Limb (tissue), 2 donors: Measurements from ENCODE around the gene PTGER1.

ENCODE experiments used
- DNase-seq, 2 donors: peaks; one replicate each; pipeline ENCODE4 v3.0.0-alpha.2; 2016; ENCODE audit errors: extremely low spot score in 2 of 2

Gene PTGER1

DNA sequence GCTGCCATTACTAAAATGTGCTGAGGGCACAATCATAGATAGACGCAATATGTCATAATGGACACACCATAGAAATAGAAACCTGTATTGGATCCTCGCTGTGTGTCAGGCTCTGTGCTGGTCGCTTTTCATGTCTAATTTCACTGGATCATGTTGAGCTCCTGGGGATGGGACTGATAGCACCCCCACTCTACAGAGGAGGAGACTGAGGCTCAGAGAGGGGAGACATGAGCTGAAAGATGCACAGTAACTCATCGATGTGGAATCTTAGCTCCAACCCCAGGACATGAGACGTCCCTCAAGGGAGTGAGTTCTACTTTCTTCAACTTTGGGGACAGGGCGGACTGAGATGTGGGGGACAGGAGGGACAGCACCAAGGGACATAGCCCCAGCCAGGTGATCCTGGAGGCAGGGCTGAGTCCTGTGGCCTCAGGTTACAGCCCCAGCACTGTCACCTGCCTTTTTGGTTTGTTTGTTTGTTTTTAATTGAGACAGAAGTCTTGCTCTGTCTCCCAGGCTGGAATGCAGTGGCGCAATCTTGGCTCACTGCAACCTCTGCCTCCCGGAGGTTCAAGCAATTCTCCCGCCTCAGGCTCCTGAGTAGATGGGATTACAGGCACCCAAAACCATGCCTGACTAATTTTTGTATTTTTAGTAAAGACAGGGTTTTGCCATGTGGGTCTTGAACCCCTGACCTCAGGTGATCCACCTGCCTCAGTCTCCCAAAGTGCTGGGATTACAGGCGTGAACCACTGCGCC, 27.4 kb upstream of the PTGER1 start:
- DNase-seq = no peak

DNA sequence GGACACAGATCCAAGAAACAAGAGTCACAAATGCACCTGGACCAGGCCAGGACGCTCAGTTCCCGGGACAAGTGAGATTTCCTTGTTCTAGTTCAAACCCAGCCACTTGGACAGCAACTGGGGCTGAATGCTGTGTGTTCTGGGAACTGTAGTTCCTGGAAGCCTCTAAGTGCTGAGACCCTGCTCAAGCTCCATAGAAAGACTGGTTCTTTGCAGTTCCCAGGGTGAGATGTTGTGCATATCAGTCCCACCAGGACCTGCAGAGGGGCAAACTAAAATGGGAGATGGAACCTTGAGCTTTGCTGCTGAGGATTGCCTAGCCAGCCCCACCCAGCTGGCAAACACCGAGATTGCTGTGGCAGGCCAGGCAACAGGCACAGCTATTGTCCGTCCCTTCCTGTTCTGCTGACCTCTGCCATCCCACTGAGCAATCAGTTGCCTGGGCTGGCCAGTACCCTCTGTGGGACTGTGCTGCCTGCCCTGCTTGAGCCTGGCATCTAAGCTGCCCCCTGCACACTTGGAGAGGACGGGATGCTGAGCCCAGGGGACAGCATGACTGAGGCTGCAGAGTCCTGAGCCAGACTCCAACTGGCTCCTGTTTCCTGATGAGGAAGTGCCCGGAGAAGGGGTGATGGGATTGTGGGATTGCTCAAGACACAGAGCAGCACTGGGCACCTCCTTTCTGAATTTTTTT, 22.2 kb upstream of the PTGER1 start:
- DNase-seq = no peak

GRCh38 chr19:14496834-14497227, 21.7 kb upstream of the PTGER1 start:
- DNase-seq = no peak

DNA sequence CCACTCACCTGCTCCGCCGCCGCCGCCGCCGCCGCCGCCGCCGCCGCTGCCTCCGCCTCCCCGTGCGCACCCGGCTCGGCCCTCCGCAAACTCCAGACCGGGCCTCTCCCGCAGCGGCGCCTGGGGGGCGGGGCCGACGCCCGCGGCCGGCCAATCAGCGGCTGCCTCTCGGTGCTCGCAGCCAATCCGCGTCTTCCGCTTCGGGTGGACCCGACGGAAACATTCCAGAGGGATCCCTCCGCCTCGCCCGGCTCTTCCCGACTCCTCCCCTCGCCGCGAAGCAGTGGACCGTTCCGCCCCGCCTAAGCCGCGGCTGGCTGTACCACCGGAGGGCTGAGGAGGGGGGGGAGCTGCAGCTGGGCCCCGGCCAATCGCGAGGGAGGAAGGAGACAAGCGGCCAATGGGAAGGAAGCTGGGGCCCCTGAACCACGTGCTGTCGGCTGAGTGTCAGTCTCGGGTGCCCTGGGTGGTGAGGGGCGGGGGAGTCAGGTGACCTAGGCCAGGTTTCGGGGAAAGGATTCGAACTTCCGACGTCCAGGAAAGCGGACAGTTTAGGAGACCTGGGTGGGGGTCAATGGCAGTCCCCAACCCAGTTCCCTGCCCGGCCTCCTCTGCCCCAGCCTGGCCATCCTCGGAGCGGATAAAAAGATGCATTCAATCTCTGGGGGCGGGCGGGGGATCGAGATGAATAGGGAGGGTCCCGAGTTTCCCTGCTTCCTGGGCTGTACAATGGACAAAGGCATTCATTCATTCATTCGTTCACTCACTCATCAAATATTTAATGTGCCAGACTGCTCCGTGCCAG, 21.1 kb upstream of the PTGER1 start, which contains the start of gene GIPC1:
Gene GIPC1, minus strand, starts transcription at position 99 of the 805 bp plus-strand sequence. CDS start 13,151 bp downstream, outside the sequence.
- DNase-seq = peak; percentile 98 to 99

GRCh38 chr19:14495672-14496028, 20.5 kb upstream of the PTGER1 start:
- no peak for DNase-seq

DNA sequence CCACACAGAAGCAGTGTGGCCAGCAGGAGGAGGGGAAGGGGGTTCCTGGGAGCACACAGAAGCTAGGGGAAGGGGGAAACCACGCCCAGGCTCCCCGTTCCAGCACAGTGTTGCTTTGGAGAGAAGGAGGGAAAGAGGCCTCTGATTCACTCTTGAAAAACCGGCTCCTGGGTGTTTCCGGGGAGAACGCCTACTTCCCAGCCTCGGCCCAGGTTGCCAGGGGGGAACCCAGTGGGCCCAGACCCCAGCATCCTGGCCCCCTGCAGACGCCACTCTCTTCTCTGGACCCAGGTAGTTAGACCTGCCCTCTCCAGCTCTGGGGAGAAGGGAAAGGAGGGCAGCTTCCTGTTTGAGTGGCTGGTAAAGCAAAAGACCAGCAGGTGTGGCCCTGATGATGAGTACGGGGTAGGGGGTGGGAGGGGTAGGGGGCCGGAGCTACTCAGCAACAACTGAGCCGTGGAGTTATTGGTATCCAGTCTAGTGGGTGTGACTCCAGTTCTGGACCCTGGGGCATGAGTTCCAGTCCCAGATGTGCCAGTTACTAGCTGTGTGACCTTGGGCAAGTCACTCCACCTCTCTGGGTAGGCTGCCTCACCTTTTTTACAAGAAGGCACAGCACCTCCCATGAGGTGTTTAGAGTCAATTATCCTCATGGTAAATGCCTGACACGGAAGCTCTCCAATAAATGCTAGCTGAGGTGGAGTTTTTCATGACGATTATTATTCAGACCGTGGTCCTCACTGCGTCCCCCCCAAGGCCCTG, 19.9 kb upstream of the PTGER1 start:
- no peak for DNase-seq

DNA sequence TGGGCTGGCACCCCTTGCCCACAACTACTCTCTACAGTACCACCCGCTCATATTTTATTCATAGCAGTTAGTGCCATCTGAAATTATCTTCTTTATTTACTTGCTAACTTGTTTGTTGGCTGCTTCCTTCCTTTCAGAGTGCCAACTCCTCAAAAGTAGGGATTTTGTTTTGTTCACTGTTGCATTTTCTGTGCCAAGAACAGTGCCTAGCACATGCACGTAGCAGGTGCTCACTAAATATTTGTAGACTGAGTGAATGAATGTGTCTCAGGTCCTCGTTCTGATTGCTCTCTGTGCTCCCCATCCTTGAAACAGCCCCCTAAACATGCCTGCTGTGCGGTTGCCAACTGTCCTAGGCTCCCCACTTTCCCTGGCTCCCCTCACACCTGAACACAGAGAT, 19.3 kb upstream of the PTGER1 start:
- no peak for DNase-seq

DNA sequence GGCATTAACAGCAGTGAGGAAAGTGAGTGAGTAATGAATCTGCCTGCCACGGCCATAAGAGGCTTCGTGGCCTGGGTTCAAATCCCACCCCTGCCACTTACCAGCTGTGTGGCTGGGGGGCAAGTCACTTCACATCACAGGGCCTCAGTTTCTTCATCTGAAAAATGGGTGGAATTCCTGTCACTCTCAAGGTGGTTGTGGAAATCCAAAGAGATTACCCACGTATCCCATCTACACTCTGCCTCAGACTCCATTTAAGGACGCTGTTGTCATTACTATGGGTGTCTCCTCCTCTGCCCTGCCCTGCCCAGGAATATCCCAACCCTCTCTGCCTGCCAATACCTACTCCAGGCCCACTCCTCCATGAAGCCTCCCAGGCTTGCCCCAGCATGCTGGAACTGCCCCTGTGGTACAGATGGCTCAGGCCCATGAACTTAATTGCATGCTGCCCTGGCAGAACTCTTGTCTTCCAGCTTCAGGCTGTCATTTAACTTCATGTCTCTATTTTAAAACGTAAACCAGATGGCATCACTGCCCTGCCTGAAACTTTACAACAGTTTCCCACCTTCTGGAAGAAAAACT, 17.7 kb upstream of the PTGER1 start:
- no peak for DNase-seq

DNA sequence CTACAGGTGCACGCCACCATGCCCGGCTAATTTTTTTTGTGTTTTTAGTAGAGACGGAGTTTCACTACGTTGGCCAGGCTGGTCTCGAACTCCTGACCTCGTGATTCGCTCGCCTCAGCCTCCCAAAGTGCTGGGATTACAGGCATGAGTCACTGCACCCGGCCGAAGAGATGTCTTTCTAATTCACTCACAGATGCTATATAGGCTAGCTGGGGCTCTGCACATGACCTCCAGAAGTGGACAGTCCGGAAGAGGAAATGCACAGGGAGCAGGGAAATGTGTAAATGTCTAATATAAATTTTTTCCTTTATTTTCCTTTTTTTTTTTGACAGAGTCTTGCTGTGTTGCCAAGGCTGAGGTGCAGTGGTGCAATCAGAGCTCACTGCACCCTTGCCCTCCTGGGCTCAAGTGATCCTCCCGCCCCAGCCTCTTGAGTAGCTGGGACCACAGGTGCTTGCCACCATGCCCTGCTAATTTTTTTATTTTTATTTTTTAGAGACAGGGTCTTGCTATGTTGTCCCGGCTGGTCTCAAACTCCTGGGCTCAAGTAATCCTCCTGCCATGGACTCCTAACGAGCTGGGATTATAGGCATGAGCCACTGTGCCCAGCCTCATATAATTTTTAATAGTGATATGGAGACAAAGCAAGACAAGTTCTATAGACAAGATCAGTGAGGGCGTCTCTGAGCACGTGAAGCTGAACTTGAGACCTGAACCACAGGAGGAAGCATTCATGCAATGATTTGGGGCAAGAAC, 12.4 kb upstream of the PTGER1 start:
- DNase-seq = no peak

DNA sequence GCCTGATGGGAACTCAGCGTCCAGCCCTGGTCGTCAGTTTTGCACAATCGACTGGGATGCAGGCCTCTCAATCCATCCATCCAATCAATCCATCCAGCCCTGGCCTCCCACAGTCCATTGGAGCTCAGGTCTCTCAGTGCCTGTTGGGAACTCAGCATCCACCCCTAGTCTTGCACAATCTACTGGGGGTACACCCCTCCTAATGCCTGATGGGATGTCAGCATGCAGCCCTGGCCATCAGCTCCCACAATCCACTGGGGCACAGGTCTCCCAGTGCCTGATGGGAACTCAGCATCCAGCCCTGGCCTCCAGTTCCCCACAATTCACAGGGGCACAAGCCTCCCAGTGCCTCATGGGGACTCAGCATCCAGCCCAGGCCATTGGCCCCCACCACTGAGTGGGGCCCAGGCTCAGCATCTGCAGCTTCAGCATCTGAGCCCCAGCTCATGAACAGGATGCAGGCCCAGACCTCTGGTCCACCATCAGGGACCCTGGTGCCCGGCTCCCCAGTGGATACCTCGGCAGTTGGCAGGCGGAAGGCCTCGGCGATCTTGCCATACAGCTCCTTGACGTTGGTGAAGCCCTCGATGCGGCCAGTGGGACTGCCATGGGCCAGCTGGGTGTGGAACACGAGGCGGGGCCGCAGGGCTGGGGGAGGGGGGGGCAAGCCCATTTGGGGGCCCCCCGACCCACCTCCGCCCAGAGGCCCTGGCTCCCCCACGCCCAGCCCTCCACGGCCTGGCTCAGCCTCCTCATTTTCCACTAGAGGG, 7.2 kb upstream of the PTGER1 start:
- no peak for DNase-seq

- DNase-seq = no peak
Measured at GRCh38 chr19:14480700-14481079, 5.5 kb upstream of the PTGER1 start.

DNA sequence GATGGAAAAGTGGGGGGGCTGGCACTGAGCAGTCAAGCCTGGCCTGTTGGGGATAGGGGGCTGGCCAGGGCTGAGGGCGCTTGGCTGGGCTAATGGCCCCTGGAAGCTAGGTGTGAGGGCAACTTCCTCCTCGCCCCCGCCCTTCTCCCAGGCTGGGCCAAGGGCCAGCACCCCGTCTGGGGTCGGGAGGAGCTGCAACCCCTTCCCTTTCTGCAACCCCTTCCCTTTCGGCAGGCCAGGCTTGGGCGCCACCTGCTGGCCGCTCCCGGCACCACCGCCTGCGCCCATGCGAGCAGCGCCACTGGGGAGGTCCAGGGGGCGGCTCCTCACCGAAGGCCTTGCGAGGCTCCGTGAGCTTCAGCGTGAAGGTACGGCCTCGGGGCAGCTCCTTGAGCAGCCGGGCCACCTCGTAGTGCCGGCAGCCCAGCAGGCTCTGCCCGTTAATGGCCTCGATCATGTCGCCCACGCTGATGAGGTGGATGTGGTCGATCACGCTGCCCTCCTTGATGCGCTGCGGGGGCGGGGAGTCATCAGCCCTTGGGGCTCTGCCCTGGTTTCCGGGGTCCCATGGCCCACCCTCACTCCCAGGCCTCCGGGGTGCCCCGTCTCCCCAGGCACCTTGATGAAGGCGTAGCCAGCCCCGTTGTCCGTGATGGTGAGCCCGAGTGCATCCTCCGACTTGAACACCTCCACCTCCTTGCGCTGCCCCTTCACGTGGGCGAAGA, 5.0 kb upstream of the PTGER1 start:
- peak in 1 of 2 donors; percentile 83 for DNase-seq

DNA sequence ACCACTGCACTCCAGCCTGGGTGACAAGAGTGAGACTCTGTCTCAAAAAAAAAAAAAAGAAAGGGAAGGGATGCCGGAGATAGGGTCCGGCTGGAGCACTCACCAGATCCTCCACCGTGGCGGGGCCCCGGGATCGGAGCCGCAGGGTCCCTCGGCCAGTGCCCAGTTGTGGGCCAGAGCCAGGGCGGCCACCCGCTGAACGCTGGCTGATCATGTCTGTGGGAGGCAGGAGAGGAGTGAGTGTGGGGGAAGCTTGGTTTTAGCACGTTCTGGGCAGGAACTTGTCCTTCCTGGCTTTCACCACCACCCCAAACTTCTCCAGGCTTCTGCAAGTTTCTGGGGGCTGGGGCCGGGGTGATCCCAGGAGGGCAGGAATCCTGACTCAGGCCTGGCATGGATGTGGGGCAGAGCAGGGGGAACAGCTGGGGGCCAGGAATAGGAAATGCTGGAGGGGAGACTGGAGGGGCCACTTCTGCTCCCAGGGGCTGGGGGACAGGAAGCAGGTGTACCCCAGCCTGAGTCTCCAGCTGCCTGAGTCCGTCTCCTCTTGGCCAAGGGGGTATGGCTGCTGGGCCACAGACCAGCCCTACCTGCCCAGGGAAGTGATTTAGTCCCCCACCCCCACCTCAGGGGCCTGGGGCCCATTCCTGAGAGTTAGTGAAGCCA, 4.3 kb upstream of the PTGER1 start:
- DNase-seq = no peak

- no peak for DNase-seq
Measured at GRCh38 chr19:14478113-14478545, 3.0 kb upstream of the PTGER1 start.

- peak; percentile 62 to 84 for DNase-seq
Measured at GRCh38 chr19:14477418-14478112, 2.4 kb upstream of the PTGER1 start.

DNA sequence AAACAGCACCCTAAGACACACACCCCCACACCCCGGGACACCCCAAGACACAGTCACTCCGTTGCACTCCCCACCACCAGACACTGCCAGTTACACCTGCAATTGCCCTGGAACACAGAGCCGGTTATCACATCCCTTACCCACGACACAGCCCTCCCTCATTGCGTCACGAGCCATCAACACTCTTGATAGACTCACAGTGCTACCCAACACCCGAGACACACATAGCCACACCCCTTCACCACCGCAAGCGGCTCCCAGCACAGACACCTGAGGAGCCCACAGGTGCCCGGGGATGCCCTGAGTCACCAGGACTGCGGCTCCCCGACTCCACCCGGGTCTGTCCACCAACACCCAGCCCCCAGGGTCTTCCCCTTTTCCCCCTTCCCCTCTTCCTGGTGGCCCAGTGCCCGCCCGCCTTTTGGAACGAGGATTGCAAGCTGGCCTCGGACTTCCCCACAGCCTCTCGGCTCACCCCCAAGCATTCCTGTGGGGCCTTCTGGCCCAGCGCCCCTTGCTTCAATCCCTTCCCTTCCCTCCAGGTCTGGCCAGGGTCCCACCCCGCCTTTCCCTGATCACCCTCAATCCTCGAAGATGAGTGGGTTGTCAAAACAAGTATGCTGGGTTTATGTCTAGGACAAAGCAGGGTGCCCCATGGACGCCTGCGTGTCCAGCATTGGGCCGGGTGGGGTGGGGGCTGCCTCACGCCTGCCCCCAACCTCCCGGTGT, 1.7 kb upstream of the PTGER1 start:
- peak in 1 of 2 donors; percentile 55 for DNase-seq

DNA sequence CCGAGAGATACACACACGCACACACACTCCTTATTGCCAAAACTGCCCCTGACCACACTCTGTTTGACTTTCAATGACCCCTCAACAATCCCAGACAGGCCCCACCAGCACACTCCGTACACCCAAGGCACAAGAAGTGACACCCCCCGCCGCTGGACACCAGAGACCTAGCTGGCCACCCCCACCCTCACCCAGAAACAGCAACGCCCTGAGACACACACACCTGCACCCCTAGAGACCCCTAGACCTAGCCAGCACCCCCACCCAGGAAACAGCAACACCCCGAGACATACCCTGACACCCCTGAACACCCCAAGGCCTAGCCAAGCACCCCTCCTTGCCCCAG, 1.1 kb upstream of the PTGER1 start:
- no peak for DNase-seq
